Natural killer cell (primary cell): ENCODE measurements around the gene CHSY3. TPM values are rescaled to one million over a fixed set of nuclear protein-coding genes. Genes with fewer than 3 reads are reported as not detected.

ENCODE experiments used
- ATAC-seq, 3 donors: fragments of 150-1000 bp in 2 of 3; fragments of 200-7000 bp in 1 of 3; cut with Tn5 transposase; 1 replicate in 1 of 3; 2 replicates in 2 of 3; pipeline ENCODE4 v1.10.0; 2021; ENCODE audit warnings: mild to moderate bottlenecking in 2 of 3, moderate library complexity in 2 of 3
- DNase-seq, 2 donors: peaks; one replicate each; pipeline versions ENCODE4 v3.0.0 to v3.0.0-alpha.2; 2013 to 2021; ENCODE audit warnings: mixed read lengths in 1 of 2
- H3K27ac ChIP-seq: one replicate; pipeline ENCODE4 v1.5.1; 2013; ENCODE audit warnings: mild to moderate bottlenecking, low read length
- H3K27me3 ChIP-seq: one replicate; pipeline ENCODE4 v1.6.1; 2013; ENCODE audit warnings: low read length; ENCODE audit not compliant: control insufficient read depth, insufficient read depth
- H3K36me3 ChIP-seq: one replicate; pipeline ENCODE4 v1.6.1; 2013; ENCODE audit warnings: low read length; ENCODE audit not compliant: control insufficient read depth, insufficient read depth
- H3K4me1 ChIP-seq: one replicate; pipeline ENCODE4 v1.6.1; 2013; ENCODE audit warnings: low read length; ENCODE audit not compliant: control insufficient read depth, insufficient read depth
- H3K4me3 ChIP-seq: one replicate; pipeline ENCODE4 v1.5.1; 2013; ENCODE audit warnings: low read length
- H3K9me3 ChIP-seq: one replicate; pipeline ENCODE4 v1.6.1; 2013; ENCODE audit warnings: low read length; ENCODE audit not compliant: control insufficient read depth, insufficient read depth
- H3K27ac Mint-ChIP-seq, 2 donors: one replicate each; pipeline ENCODE4 v1.8.0; 2022; ENCODE audit warnings: mild to moderate bottlenecking in 2 of 2, mixed read lengths in 2 of 2, moderate library complexity in 1 of 2
- H3K27me3 Mint-ChIP-seq, 2 donors: one replicate each; pipeline ENCODE4 v1.8.0; 2022; ENCODE audit warnings: low read depth in 2 of 2, mixed read lengths in 2 of 2
- H3K36me3 Mint-ChIP-seq: one replicate; pipeline ENCODE4 v1.8.0; 2022; ENCODE audit warnings: mixed read lengths
- H3K4me1 Mint-ChIP-seq, 2 donors: one replicate each; pipeline ENCODE4 v1.8.0; 2022; ENCODE audit warnings: mixed read lengths in 2 of 2
- H3K4me3 Mint-ChIP-seq: one replicate; pipeline ENCODE4 v1.8.0; 2022; ENCODE audit warnings: mild to moderate bottlenecking, moderate library complexity, mixed read lengths
- H3K9me3 Mint-ChIP-seq, 2 donors: one replicate each; pipeline ENCODE4 v1.8.0; 2022; ENCODE audit warnings: mixed read lengths in 2 of 2
- CTCF ChIP-seq: fragments of 200-600 bp; IDR thresholded peaks from one replicate; pipeline ENCODE4 v1.8.0; 2022; ENCODE audit warnings: antibody characterized with exemption
- WGBS: methylation state at CpG from one replicate; pipeline ENCODE4 v1.1.7; 2013; ENCODE audit warnings: missing lambda C conversion rate; ENCODE audit not compliant: insufficient coverage; 5-methylcytosine and 5-hydroxymethylcytosine counted together
- intact Hi-C: fragments of 100-400 bp; cut with micrococcal nuclease; formaldehyde crosslinking; loops from one replicate; pipeline ENCODE4 v1.14.2; 2022
- total RNA-seq, 4 donors: library from RNA; stranded (reverse); fragments of 120-200 nt in 1 of 4; gene quantifications; one replicate each; pipeline versions ENCODE4 v1.2.3 to v1.2.4, GENCODE V29; 2013 to 2022

The CHSY3 gene
- total RNA-seq, 3 donors from 2014 or later (not counting 1 experiment from before 2014, with no cell fraction given), result 0.18 to 2.3 (median 2.3) TPM

DNA sequence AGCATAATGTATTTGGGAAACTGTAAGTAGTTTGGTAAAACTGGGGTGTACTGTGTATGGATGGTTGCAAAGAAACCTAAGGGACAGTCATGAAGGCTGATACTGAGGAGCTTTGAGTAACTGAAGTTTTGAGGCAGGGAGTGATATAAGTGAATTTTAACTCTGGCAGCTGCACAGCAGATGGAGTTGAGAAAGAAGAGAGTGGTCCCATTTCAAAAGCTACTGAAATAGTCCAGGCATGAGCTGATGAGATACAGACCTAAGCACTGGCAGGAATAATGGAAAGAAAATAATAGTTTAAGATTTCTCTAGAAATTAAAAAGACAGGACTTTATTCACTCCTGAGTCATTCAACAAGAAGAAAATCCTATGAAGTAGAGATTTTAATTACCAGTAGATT lies 232.0 kb downstream of the CHSY3 start:
- no peaks in the 10 kb centered on the region for H3K9me3 ChIP-seq
- H3K9me3 Mint-ChIP-seq, result no peaks in the 10 kb centered on the region
- no peak overlapping the region for H3K4me3 Mint-ChIP-seq
- no peaks in the 10 kb centered on the region for H3K27me3 Mint-ChIP-seq
- no peaks in the 10 kb centered on the region for H3K36me3 Mint-ChIP-seq
- intact Hi-C loops, result no loop called here
- ATAC-seq (no peak), DNase-seq (no peak)
- no peak for TF ChIP-seq CTCF
- no peaks in the 10 kb centered on the region for H3K36me3 ChIP-seq
- no peaks in the 10 kb centered on the region for H3K27me3 ChIP-seq
- no peaks in the 10 kb centered on the region for H3K4me1 ChIP-seq
- no peak overlapping the region for H3K27ac ChIP-seq
- H3K4me3 ChIP-seq, result no peak overlapping the region
- H3K27ac Mint-ChIP-seq, result no peak overlapping the region
- no peaks in the 10 kb centered on the region for H3K4me1 Mint-ChIP-seq

DNA sequence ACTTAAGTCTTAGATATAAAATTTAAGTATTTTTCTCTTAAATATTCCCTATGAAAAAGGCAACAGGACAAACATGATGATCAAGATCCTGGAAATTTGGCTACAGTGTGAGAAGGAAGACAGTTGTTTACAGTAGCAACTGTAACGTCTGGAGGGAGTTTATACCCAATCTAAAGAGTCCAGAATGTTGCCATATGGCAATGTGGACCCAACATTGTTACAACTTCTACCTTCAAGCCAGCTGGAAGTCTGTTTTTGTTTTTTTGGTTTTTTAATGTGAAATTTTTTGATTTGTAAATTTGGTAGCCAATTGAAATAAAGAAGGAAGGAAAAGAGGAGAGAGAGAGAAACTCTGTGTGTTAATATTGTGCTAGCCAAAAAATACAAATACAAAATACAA lies 233.4 kb downstream of the CHSY3 start:
- WGBS, result 100% methylated on average over 1 of the region's 1 CpG
- ATAC-seq, result no peak
- Histone ChIP-seq H3K4me1 (no peaks in the 10 kb centered on the region), H3K27ac (no peak overlapping the region), H3K27me3 (no peaks in the 10 kb centered on the region), H3K9me3 (no peaks in the 10 kb centered on the region), H3K36me3 (no peaks in the 10 kb centered on the region), H3K4me3 (no peak overlapping the region)
- H3K36me3 Mint-ChIP-seq, result no peaks in the 10 kb centered on the region
- no peak overlapping the region for H3K27ac Mint-ChIP-seq
- H3K4me1 Mint-ChIP-seq, result no peaks in the 10 kb centered on the region
- H3K9me3 Mint-ChIP-seq, result no peaks in the 10 kb centered on the region
- H3K4me3 Mint-ChIP-seq, result no peak overlapping the region
- no peaks in the 10 kb centered on the region for H3K27me3 Mint-ChIP-seq
- intact Hi-C loops, result no loop called here
- DNase-seq, result no peak
- TF ChIP-seq CTCF, result no peak

- H3K36me3 ChIP-seq, result no peaks in the 10 kb centered on the region
- no peak overlapping the region for H3K4me3 ChIP-seq
- Mint-ChIP-seq H3K4me3 (no peak overlapping the region), H3K27ac (no peak overlapping the region), H3K27me3 (no peaks in the 10 kb centered on the region), H3K9me3 (no peaks in the 10 kb centered on the region), H3K36me3 (no peaks in the 10 kb centered on the region), H3K4me1 (no peaks in the 10 kb centered on the region)
- no peaks in the 10 kb centered on the region for H3K9me3 ChIP-seq
- H3K27me3 ChIP-seq, result no peaks in the 10 kb centered on the region
- ATAC-seq (no peak), DNase-seq (no peak)
- intact Hi-C loops, result no loop called here
- TF ChIP-seq CTCF, result no peak
- H3K4me1 ChIP-seq, result no peaks in the 10 kb centered on the region
- no peak overlapping the region for H3K27ac ChIP-seq
Observed at GRCh38 chr5:130138406-130139045, 234.3 kb downstream of the CHSY3 start.

- no peaks in the 10 kb centered on the region for H3K9me3 Mint-ChIP-seq
- H3K4me3 ChIP-seq, result no peak overlapping the region
- H3K4me1 Mint-ChIP-seq, result no peaks in the 10 kb centered on the region
- 79% methylated on average over 3 of the region's 3 CpGs for WGBS
- TF ChIP-seq CTCF, result no peak
- H3K27me3 Mint-ChIP-seq, result no peaks in the 10 kb centered on the region
- H3K4me1 ChIP-seq, result no peaks in the 10 kb centered on the region
- no peaks in the 10 kb centered on the region for H3K27me3 ChIP-seq
- H3K9me3 ChIP-seq, result no peaks in the 10 kb centered on the region
- DNase-seq (no peak), ATAC-seq (no peak)
- H3K36me3 Mint-ChIP-seq, result no peaks in the 10 kb centered on the region
- no peak overlapping the region for H3K4me3 Mint-ChIP-seq
- intact Hi-C loops, result no loop called here
- H3K36me3 ChIP-seq, result no peaks in the 10 kb centered on the region
- no peak overlapping the region for H3K27ac Mint-ChIP-seq
- H3K27ac ChIP-seq, result no peak overlapping the region
Observed at GRCh38 chr5:130141659-130142320, 237.5 kb downstream of the CHSY3 start.
